ENCODE data around the gene ROR2.

Gene ROR2

GRCh38 chr9:91664663-91665062 is 285.4 kb downstream of the ROR2 start:
- no peaks in the 10 kb centered on the region for H3K36me3 Mint-ChIP-seq (ENCODE audit: low read depth)

GRCh38 chr9:91663858-91664257 is 286.2 kb downstream of the ROR2 start:
- no peaks in the 10 kb centered on the region for H3K36me3 Mint-ChIP-seq (ENCODE audit: low read depth)

More at GRCh38 chr9:91664663-91665062, 285.4 kb downstream of the ROR2 start:
- Mint-ChIP-seq H3K4me1 (ENCODE audit: low read depth) (no peaks in the 10 kb centered on the region), H3K9me3 (no peaks in the 10 kb centered on the region), H3K27me3 (peaks cover 26% of the 10 kb centered on the region), H3K4me3 (no peak overlapping the region), H3K27ac (no peak overlapping the region)

GRCh38 chr9:91661451-91661850 is 288.6 kb downstream of the ROR2 start:
- peaks cover 26% of the 10 kb centered on the region for H3K27me3 Mint-ChIP-seq
- no peaks in the 10 kb centered on the region for H3K4me1 Mint-ChIP-seq (ENCODE audit: low read depth)

More at GRCh38 chr9:91663858-91664257, 286.2 kb downstream of the ROR2 start:
- no peak overlapping the region for H3K27ac Mint-ChIP-seq
- H3K27me3 Mint-ChIP-seq: peaks cover 26% of the 10 kb centered on the region
- no peaks in the 10 kb centered on the region for H3K9me3 Mint-ChIP-seq
- H3K4me3 Mint-ChIP-seq: no peak overlapping the region
- no peaks in the 10 kb centered on the region for H3K4me1 Mint-ChIP-seq (ENCODE audit: low read depth)

GRCh38 chr9:91660521-91660920 is 289.5 kb downstream of the ROR2 start:
- Mint-ChIP-seq H3K36me3 (ENCODE audit: low read depth) (no peaks in the 10 kb centered on the region), H3K4me3 (no peak overlapping the region)

More at GRCh38 chr9:91661451-91661850, 288.6 kb downstream of the ROR2 start:
- no peak overlapping the region for H3K27ac Mint-ChIP-seq
- no peaks in the 10 kb centered on the region for H3K36me3 Mint-ChIP-seq (ENCODE audit: low read depth)
- H3K9me3 Mint-ChIP-seq: no peaks in the 10 kb centered on the region
- no peak overlapping the region for H3K4me3 Mint-ChIP-seq

GRCh38 chr9:91659529-91660495 is 290.2 kb downstream of the ROR2 start:
- no peaks in the 10 kb centered on the region for H3K9me3 Mint-ChIP-seq
- no peaks in the 10 kb centered on the region for H3K36me3 Mint-ChIP-seq (ENCODE audit: low read depth)
- no peak overlapping the region for H3K4me3 Mint-ChIP-seq
- no peak overlapping the region for H3K27ac Mint-ChIP-seq
- H3K4me1 Mint-ChIP-seq (ENCODE audit: low read depth): no peaks in the 10 kb centered on the region
- peaks cover 30% of the 10 kb centered on the region for H3K27me3 Mint-ChIP-seq

More at GRCh38 chr9:91660521-91660920, 289.5 kb downstream of the ROR2 start:
- Mint-ChIP-seq H3K27ac (no peak overlapping the region), H3K4me1 (ENCODE audit: low read depth) (no peaks in the 10 kb centered on the region), H3K9me3 (no peaks in the 10 kb centered on the region), H3K27me3 (peaks cover 31% of the 10 kb centered on the region)

- no peak overlapping the region for H3K4me3 Mint-ChIP-seq
- H3K9me3 Mint-ChIP-seq: no peaks in the 10 kb centered on the region
- H3K27ac Mint-ChIP-seq: no peak overlapping the region
- H3K4me1 Mint-ChIP-seq (ENCODE audit: low read depth): no peaks in the 10 kb centered on the region
- peaks cover 20% of the 10 kb centered on the region for H3K27me3 Mint-ChIP-seq
- H3K36me3 Mint-ChIP-seq (ENCODE audit: low read depth): no peaks in the 10 kb centered on the region
These were observed 291.4 kb downstream of the ROR2 start for GRCh38 chr9:91658513-91659105.

GRCh38 chr9:91657501-91657900 is 292.5 kb downstream of the ROR2 start:
- no peak overlapping the region for H3K27ac Mint-ChIP-seq
- no peak overlapping the region for H3K4me3 Mint-ChIP-seq
- no peaks in the 10 kb centered on the region for H3K4me1 Mint-ChIP-seq (ENCODE audit: low read depth)
- no peaks in the 10 kb centered on the region for H3K9me3 Mint-ChIP-seq
- H3K27me3 Mint-ChIP-seq: peaks cover 12% of the 10 kb centered on the region
- H3K36me3 Mint-ChIP-seq (ENCODE audit: low read depth): no peaks in the 10 kb centered on the region

- H3K9me3 Mint-ChIP-seq: no peaks in the 10 kb centered on the region
- peaks cover 17% of the 10 kb centered on the region for H3K27me3 Mint-ChIP-seq
- H3K27ac Mint-ChIP-seq: no peak overlapping the region
- H3K4me3 Mint-ChIP-seq: no peak overlapping the region
- no peaks in the 10 kb centered on the region for H3K36me3 Mint-ChIP-seq (ENCODE audit: low read depth)
- H3K4me1 Mint-ChIP-seq (ENCODE audit: low read depth): no peaks in the 10 kb centered on the region
These were observed 294.4 kb downstream of the ROR2 start for GRCh38 chr9:91655658-91656057.

- peaks cover 21% of the 10 kb centered on the region for H3K27me3 Mint-ChIP-seq
- H3K9me3 Mint-ChIP-seq: no peaks in the 10 kb centered on the region
- H3K4me1 Mint-ChIP-seq (ENCODE audit: low read depth): no peaks in the 10 kb centered on the region
- H3K27ac Mint-ChIP-seq: no peak overlapping the region
- H3K4me3 Mint-ChIP-seq: no peak overlapping the region
- no peaks in the 10 kb centered on the region for H3K36me3 Mint-ChIP-seq (ENCODE audit: low read depth)
These were observed 294.8 kb downstream of the ROR2 start for GRCh38 chr9:91655215-91655614.

- H3K9me3 Mint-ChIP-seq: no peaks in the 10 kb centered on the region
- peaks cover 24% of the 10 kb centered on the region for H3K27me3 Mint-ChIP-seq
- H3K4me1 Mint-ChIP-seq (ENCODE audit: low read depth): no peaks in the 10 kb centered on the region
- H3K36me3 Mint-ChIP-seq (ENCODE audit: low read depth): no peaks in the 10 kb centered on the region
- H3K4me3 Mint-ChIP-seq: no peak overlapping the region
- no peak overlapping the region for H3K27ac Mint-ChIP-seq
These were observed 295.5 kb downstream of the ROR2 start for GRCh38 chr9:91654527-91654926.

- Mint-ChIP-seq H3K9me3 (no peaks in the 10 kb centered on the region), H3K27ac (no peak overlapping the region), H3K4me1 (ENCODE audit: low read depth) (no peaks in the 10 kb centered on the region), H3K4me3 (no peak overlapping the region), H3K36me3 (ENCODE audit: low read depth) (no peaks in the 10 kb centered on the region), H3K27me3 (peaks cover 42% of the 10 kb centered on the region)
These were observed 302.7 kb downstream of the ROR2 start for GRCh38 chr9:91647371-91647770.

- Mint-ChIP-seq H3K4me1 (ENCODE audit: low read depth) (no peaks in the 10 kb centered on the region), H3K9me3 (peaks cover 2% of the 10 kb centered on the region), H3K27ac (no peak overlapping the region), H3K36me3 (ENCODE audit: low read depth) (no peaks in the 10 kb centered on the region), H3K27me3 (peaks cover 39% of the 10 kb centered on the region), H3K4me3 (no peak overlapping the region)
These were observed 303.3 kb downstream of the ROR2 start for GRCh38 chr9:91646702-91647101.

GRCh38 chr9:91644433-91644832 is 305.6 kb downstream of the ROR2 start:
- Mint-ChIP-seq H3K4me1 (ENCODE audit: low read depth) (no peaks in the 10 kb centered on the region), H3K4me3 (no peak overlapping the region), H3K36me3 (ENCODE audit: low read depth) (no peaks in the 10 kb centered on the region), H3K27ac (no peak overlapping the region), H3K9me3 (peaks cover 11% of the 10 kb centered on the region), H3K27me3 (peaks cover 32% of the 10 kb centered on the region)

GRCh38 chr9:91643481-91644077 is 306.4 kb downstream of the ROR2 start:
- Mint-ChIP-seq H3K9me3 (peaks cover 11% of the 10 kb centered on the region), H3K27me3 (peaks cover 28% of the 10 kb centered on the region)

GRCh38 chr9:91642771-91643170 is 307.3 kb downstream of the ROR2 start:
- H3K4me1 Mint-ChIP-seq (ENCODE audit: low read depth): no peaks in the 10 kb centered on the region

More at GRCh38 chr9:91643481-91644077, 306.4 kb downstream of the ROR2 start:
- Mint-ChIP-seq H3K27ac (no peak overlapping the region), H3K36me3 (ENCODE audit: low read depth) (no peaks in the 10 kb centered on the region), H3K4me3 (no peak overlapping the region), H3K4me1 (ENCODE audit: low read depth) (no peaks in the 10 kb centered on the region)

More at GRCh38 chr9:91642771-91643170, 307.3 kb downstream of the ROR2 start:
- Mint-ChIP-seq H3K9me3 (peaks cover 11% of the 10 kb centered on the region), H3K36me3 (ENCODE audit: low read depth) (no peaks in the 10 kb centered on the region), H3K27ac (no peak overlapping the region), H3K4me3 (no peak overlapping the region), H3K27me3 (peaks cover 26% of the 10 kb centered on the region)

Data from stimulated activated naive CD8-positive, alpha-beta T cell treated with anti-CD3 and anti-CD28 coated beads, Interleukin-15, Interleukin-2, amounts not matched to agents 100 ng/mL and 50 ng/mL, for 24 hours (primary cell).